ENCODE data around the gene FMO2. TPM values are rescaled to one million over a fixed set of nuclear protein-coding genes. Genes with fewer than 3 reads are reported as not detected.

FMO2 gene
- total RNA-seq, 1 donor from 2014 or later: 0.24 TPM

DNA sequence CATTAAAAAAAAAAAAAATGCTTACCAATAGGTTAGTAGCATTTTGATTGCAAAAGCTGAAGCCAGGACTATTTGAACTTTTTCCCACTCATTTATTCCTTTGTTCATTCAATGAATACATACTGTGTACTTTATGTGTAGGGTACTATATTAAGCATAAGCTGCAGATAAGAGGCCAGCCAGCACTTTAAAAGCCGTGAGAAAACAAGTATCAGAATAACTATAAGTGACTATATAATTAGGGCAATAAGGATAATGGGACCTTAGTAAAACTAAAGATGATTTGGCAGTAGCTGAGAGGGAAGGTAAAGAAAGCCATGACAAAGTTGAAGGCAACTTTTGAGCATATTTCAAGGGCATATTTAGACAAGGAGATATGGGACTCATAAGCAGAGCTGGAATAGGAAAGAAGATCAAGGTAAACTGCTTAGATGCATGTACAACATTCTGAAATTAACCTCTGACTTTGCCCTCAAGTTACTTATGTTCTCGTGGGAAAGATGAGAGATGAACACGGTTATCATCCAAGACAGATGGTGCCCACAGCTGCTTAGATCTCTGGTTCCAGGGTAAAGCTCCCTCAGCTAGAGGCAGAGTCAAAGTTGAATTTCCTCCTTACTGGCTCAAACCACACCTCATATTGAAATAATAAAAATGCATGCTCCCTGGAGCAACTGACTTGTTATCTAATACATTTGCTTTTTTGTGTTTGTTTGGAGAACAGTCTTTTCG lies 44.0 kb upstream of the FMO2 start:
- peaks cover 80% of the 10 kb centered on the region for H3K4me1 Mint-ChIP-seq (ENCODE audit: unreplicated experiment)
- H3K9me3 Mint-ChIP-seq (ENCODE audit: unreplicated experiment): no peaks in the 10 kb centered on the region
- no peak for DNase-seq (ENCODE audit: extremely low spot score, unreplicated experiment)
- TF ChIP-seq, protein P1, sequence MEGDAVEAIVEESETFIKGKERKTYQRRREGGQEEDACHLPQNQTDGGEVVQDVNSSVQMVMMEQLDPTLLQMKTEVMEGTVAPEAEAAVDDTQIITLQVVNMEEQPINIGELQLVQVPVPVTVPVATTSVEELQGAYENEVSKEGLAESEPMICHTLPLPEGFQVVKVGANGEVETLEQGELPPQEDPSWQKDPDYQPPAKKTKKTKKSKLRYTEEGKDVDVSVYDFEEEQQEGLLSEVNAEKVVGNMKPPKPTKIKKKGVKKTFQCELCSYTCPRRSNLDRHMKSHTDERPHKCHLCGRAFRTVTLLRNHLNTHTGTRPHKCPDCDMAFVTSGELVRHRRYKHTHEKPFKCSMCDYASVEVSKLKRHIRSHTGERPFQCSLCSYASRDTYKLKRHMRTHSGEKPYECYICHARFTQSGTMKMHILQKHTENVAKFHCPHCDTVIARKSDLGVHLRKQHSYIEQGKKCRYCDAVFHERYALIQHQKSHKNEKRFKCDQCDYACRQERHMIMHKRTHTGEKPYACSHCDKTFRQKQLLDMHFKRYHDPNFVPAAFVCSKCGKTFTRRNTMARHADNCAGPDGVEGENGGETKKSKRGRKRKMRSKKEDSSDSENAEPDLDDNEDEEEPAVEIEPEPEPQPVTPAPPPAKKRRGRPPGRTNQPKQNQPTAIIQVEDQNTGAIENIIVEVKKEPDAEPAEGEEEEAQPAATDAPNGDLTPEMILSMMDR (IDR thresholded peaks at IDR 0.05): no peak
- peaks cover 5% of the 10 kb centered on the region for H3K36me3 Mint-ChIP-seq (ENCODE audit: unreplicated experiment)
- H3K27ac Mint-ChIP-seq (ENCODE audit: unreplicated experiment): peak overlapping the region; percentile 97
- peaks cover 3% of the 10 kb centered on the region for H3K27me3 Mint-ChIP-seq (ENCODE audit: unreplicated experiment)
- H3K4me3 Mint-ChIP-seq (ENCODE audit: unreplicated experiment): no peak overlapping the region

DNA sequence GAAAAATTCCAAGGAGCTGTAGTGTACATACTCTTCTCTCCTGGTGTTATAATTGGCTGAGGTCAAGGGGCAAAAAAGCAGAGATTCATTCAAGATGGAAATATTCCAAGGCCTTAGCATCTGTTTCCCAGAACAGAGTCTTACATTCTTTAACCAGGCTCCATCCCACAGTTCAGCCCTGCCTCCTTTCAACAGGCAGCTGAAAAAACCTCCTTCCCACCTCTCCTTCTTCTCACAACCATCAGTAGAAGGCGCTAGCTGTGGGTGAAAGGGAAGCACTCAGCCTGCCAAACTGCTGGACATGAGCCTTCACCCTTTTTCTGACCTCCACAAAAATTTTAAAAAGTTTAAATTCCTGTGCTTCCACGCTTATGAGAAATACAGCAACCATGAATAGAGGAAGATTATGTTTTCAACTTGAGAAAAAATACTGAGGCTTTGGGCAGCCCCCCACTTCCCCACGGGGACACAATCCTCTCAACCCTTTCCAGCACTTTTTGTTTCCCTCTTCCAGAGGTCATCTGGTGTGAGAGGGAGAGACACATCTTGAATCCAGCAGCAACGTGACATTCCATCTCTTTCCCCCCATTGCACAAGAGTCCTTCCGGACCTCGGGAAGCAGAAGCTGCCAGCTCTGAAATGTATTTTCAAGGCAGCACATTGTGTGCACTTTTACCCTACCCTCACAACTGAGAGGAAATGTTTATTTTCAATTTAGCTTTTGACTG lies 43.2 kb upstream of the FMO2 start:
- peak; percentile 86 for DNase-seq (ENCODE audit: extremely low spot score, unreplicated experiment)
- Mint-ChIP-seq H3K27ac (ENCODE audit: unreplicated experiment) (peak overlapping the region; percentile 97), H3K9me3 (ENCODE audit: unreplicated experiment) (no peaks in the 10 kb centered on the region), H3K27me3 (ENCODE audit: unreplicated experiment) (no peaks in the 10 kb centered on the region), H3K4me3 (ENCODE audit: unreplicated experiment) (peak overlapping the region; percentile 11), H3K4me1 (ENCODE audit: unreplicated experiment) (peaks cover 76% of the 10 kb centered on the region), H3K36me3 (ENCODE audit: unreplicated experiment) (peaks cover 5% of the 10 kb centered on the region)
- TF ChIP-seq, protein P1 (IDR thresholded peaks at IDR 0.05): peak; percentile 59

DNA sequence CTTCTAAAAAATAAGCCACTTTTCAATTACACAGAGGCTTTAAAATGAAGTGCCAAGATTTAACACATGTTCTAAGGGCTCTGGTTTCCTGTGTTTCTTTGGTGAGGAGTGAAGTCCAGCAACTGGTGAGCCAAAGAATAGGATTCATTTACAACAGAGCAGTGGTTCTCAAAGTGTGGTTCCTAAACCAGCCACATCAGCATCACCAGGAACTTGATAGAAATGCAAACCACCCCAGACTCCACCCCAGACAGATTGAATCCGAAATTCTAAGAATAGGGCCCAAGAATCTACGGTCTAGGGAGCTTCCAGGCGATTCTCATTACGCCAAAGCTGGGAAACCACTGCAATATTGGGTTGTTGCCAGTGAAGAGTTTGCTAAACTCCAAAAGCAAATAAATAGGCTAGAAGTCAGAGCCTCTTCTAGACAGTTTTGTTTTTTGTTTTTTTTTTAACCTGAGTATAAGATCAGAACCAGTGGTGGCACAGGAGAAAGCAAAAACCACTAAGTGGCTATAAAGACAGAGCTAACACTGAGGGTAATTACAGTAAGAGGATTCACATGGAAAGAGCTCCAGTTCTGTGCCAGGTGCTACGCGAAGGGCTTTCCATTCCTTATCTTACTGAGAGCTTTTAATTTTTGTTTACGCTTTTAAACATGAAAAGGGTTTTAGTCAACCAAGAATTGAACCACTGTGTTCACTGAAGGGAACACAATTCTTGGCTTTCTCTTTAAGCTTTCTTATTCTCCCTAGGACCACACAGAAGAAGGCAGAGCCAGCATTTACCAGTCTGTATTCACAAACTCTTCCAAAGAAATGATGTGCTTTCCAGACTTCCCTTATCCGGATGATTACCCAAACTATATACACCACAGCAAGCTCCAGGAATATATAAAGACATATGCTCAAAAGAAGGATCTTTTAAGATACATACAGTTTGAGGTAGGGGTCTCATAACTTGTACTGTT lies 42.4 kb upstream of the FMO2 start:
- peaks cover 67% of the 10 kb centered on the region for H3K4me1 Mint-ChIP-seq (ENCODE audit: unreplicated experiment)
- TF ChIP-seq, protein P1 (IDR thresholded peaks at IDR 0.05): no peak
- H3K27ac Mint-ChIP-seq (ENCODE audit: unreplicated experiment): peak overlapping the region; percentile 97
- H3K36me3 Mint-ChIP-seq (ENCODE audit: unreplicated experiment): peaks cover 8% of the 10 kb centered on the region
- DNase-seq (ENCODE audit: extremely low spot score, unreplicated experiment): no peak
- H3K9me3 Mint-ChIP-seq (ENCODE audit: unreplicated experiment): no peaks in the 10 kb centered on the region
- H3K4me3 Mint-ChIP-seq (ENCODE audit: unreplicated experiment): peak overlapping the region; percentile 11
- no peaks in the 10 kb centered on the region for H3K27me3 Mint-ChIP-seq (ENCODE audit: unreplicated experiment)

DNA sequence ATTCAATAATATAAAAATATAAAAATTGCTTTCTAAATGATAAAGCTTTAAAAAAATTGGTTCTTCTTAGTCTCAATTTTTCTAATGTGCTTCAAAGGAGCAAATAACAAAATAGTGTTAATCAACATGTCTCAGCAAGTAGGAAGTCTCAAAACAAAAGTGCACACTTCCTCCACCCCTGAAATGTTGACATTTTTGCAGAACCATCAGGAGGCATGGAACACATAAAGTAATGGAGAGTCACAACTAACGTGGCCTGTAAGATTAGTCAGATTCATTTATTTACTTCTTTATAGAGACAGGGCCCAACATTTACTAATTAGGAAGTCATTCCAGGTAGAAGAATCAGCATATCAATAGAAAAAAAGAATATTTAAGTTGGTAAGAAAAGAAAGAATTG lies 34.9 kb upstream of the FMO2 start:
- Mint-ChIP-seq H3K4me1 (ENCODE audit: unreplicated experiment) (peaks cover 38% of the 10 kb centered on the region), H3K4me3 (ENCODE audit: unreplicated experiment) (no peak overlapping the region)
- DNase-seq (ENCODE audit: extremely low spot score, unreplicated experiment): no peak

More for the DNA sequence above, 34.9 kb upstream of the FMO2 start:
- peaks cover 5% of the 10 kb centered on the region for H3K36me3 Mint-ChIP-seq (ENCODE audit: unreplicated experiment)
- H3K9me3 Mint-ChIP-seq (ENCODE audit: unreplicated experiment): no peaks in the 10 kb centered on the region
- H3K27me3 Mint-ChIP-seq (ENCODE audit: unreplicated experiment): peaks cover 2% of the 10 kb centered on the region
- H3K27ac Mint-ChIP-seq (ENCODE audit: unreplicated experiment): no peak overlapping the region
- TF ChIP-seq, protein P1 (IDR thresholded peaks at IDR 0.05): no peak
